ENCODE measurements around the gene GOLGA6L22.
"Not testable (repeated sequence)": the region's sequence is repeated elsewhere in the genome, so short reads cannot be mapped to it uniquely, and the experiment has no call there.

The GOLGA6L22 gene

DNA sequence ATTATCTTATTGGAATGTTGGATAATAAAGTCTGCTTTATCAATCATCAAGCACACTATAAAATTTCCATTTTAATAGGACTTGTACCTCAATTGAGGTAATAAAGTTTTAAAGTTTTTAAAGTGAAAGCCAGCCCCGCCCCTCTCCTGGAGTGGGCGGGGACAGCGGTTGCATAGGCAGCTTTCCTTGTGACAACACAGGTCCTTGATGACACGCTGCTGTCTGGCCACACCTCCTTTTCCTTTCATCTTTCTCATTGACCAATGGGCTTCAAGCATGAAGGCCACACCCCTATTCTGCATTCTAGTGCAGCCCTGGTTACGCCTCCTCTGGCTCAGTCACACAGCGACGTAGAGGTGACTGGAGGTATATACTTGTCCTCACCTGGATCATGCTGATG lies at the start of gene GOLGA6L22:
Gene GOLGA6L22, plus strand, starts transcription at position 301 of the 400 bp plus-strand sequence. Its CDS starts 91 bp downstream, at position 392.
- not testable (repeated sequence) for DNase-seq (ENCODE audit: low spot score)

GRCh38 chr15:22417288-22417687 lies 41.4 kb upstream of the GOLGA6L22 start:
- DNase-seq (ENCODE audit: low spot score) = not testable (repeated sequence)

DNA sequence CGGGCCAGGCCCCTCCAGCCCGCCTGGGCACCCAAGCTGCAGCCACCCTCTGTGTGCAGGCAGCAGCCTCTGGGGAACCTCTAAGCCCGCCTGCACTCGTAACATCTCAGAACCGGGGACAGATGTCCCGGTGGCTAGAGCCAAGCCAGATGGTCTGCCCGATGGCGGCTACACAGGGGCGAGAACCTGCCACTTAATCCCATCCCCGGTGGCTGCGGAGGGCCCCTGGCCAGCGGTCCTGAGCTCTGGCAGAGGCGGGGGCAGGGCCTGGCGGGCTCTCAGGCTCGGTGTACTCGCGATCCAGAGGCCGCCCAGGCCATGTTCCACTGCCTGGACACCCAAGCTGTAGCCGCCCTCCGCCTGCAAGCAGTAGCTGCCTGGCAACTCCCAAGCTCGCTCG lies 40.9 kb upstream of the GOLGA6L22 start:
- not testable (repeated sequence) for DNase-seq (ENCODE audit: low spot score)

DNA sequence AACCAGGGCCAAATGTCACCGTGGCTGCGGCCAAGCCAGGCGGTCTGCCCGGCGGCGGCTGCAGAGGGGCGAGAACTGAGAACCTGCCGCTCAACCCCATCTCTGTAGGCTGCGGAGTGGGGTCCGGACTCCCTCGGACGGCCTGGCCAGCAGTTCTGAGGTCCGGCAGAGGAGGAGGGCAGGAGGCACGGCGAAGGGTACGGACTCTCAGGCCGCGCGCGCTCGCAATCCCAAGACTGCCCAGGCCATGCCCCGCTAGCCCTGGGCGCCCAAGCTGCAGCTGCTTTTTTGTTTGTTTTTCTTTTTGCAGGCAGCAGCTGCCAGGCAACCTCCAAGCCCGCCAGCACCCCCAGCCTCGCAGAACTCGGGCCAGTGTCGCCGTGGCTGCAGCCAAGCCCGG lies 40.5 kb upstream of the GOLGA6L22 start:
- DNase-seq (ENCODE audit: low spot score) = not testable (repeated sequence)

- DNase-seq (ENCODE audit: low spot score) = not testable (repeated sequence)
These were observed 40.0 kb upstream of the GOLGA6L22 start for GRCh38 chr15:22418666-22419065.

- not testable (repeated sequence) for DNase-seq (ENCODE audit: low spot score)
These were observed 38.4 kb upstream of the GOLGA6L22 start for GRCh38 chr15:22420340-22420739.

GRCh38 chr15:22429426-22429825 lies 29.3 kb upstream of the GOLGA6L22 start:
- DNase-seq (ENCODE audit: low spot score) = not testable (repeated sequence)

- DNase-seq (ENCODE audit: low spot score) = not testable (repeated sequence)
These were observed 27.0 kb upstream of the GOLGA6L22 start for GRCh38 chr15:22431687-22432086.

GRCh38 chr15:22494490-22495113 lies 35.9 kb downstream of the GOLGA6L22 start:
- DNase-seq (ENCODE audit: low spot score) = not testable (repeated sequence)

- DNase-seq (ENCODE audit: low spot score) = not testable (repeated sequence)
These were observed 38.5 kb downstream of the GOLGA6L22 start for GRCh38 chr15:22497200-22497599.

DNA sequence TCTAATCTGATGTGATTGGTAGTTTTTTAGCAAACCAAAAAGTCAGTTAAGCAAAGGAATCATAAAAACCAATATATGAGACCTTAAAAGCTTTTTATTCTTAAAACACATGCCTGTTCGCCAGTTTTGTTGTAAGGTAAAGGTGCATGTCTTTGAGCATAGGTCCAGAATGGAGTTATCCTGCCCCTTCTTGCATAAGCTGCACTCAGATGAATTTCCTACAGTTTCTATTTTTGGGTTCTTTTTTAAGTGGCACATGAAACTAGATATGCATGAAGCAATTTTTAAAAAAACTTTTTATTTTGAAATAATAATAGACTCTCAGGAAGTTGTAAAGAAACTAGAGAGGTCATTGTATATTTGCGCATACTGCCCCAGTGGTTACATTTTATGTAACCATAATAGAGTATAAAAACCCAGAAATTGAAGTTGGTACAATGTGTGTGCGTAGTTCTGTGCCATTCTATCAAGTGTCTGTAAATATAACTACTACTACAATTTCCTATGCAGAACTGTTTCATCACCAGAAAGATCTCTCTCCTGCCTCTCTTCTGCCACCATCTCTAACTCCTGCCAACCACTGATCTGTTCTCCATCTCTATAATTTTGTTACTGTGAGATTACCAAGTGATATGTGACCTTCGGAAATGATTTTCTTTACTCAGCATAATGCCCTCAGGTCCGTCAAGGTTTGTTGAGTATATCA lies 39.7 kb downstream of the GOLGA6L22 start:
- not testable (repeated sequence) for DNase-seq (ENCODE audit: low spot score)

DNA sequence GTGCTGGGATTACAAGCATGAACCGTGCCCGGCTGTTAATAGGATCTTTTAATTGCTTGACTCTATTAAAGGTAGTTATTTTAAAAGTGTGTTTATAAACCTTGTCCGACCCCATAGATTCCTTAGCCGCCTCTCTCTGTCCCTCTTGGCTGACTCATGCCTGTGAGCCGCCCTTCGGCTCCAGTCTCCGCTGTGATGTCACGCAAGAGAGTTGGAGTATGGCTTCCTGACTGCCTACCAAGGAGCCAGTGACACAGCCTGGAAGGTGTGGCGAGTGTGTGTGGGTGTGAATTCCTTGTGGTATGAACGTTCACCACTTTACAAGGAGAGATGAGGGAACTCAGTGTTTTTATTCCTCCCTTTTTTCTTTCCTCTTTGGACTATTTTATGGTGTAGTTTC lies 43.6 kb downstream of the GOLGA6L22 start:
- not testable (repeated sequence) for DNase-seq (ENCODE audit: low spot score)

DNA sequence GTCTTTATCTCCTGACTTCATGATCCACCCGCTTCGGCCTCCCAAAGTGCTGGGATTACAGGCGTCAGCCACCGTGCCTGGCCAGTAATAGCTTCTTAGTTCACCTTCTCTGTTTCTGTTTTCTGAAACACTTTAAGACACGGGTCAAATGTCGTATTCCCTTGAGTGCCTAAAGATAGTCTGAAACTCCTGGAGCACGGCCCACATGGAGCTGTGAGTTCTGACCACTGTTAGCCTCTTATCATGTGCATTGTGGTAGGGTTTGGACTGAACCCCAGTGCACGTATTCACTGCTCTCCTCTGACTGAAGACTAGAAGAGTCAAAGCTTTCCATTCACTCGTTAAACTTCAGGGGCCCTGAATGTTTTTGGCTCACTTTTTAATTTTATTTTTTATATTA lies 48.3 kb downstream of the GOLGA6L22 start:
- not testable (repeated sequence) for DNase-seq (ENCODE audit: low spot score)

DNA sequence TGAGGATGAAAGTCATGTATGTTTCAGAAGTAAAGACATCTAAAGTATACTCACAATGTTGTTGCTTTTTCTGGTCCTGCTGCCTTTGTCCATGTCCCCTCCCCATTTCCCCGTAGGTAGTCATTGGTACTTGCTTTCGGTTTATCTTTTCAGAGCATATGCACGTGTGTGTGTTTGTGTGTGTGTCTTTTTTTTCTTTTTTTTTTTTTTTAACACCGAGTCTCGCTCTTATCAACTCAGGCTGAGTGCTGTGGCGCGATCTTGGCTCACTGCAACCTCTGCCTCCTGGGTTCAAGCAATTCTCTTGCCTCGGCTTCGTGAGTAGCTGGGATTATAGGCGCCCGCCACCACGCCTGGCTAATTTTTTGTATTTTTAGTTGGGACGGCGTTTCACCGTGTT lies 57.4 kb downstream of the GOLGA6L22 start:
- not testable (repeated sequence) for DNase-seq (ENCODE audit: low spot score)
